Trophoblast cell (in vitro differentiated cells and primary cell): ENCODE data around the gene NCKIPSD.

Experiments used
- DNase-seq, 2 donors: peaks; one replicate each; pipeline ENCODE4 v3.0.0-alpha.2; 2016
- H2AFZ ChIP-seq: 2 replicates; pipeline ENCODE4 v1.6.1; 2013; ENCODE audit warnings: low read length, moderate library complexity, mild to moderate bottlenecking; ENCODE audit not compliant: insufficient read depth, poor library complexity
- H2AK5ac ChIP-seq: 2 replicates; pipeline ENCODE4 v1.6.1; 2013; ENCODE audit warnings: mild to moderate bottlenecking, low read length
- H2BK120ac ChIP-seq: 2 replicates; pipeline ENCODE4 v1.6.1; 2013; ENCODE audit warnings: low read length, mild to moderate bottlenecking, moderate library complexity; ENCODE audit not compliant: insufficient read depth, poor library complexity
- H2BK12ac ChIP-seq: 2 replicates; pipeline ENCODE4 v1.6.1; 2013; ENCODE audit warnings: mild to moderate bottlenecking, low read length, moderate library complexity
- H2BK5ac ChIP-seq: 2 replicates; pipeline ENCODE4 v1.6.1; 2013; ENCODE audit warnings: low read length, low read depth, moderate library complexity, mild to moderate bottlenecking; ENCODE audit not compliant: poor library complexity
- H3K14ac ChIP-seq: 2 replicates; pipeline ENCODE4 v1.6.1; 2013; ENCODE audit warnings: mild to moderate bottlenecking, low read length
- H3K18ac ChIP-seq: 2 replicates; pipeline ENCODE4 v1.6.1; 2013; ENCODE audit warnings: mild to moderate bottlenecking, low read length
- H3K23ac ChIP-seq: 2 replicates; pipeline ENCODE4 v1.6.1; 2013; ENCODE audit warnings: low read length
- H3K27ac ChIP-seq: 2 replicates; pipeline ENCODE4 v1.5.1; 2013; ENCODE audit warnings: low read depth, mild to moderate bottlenecking, inconsistent platforms, low read length, moderate library complexity
- H3K27me3 ChIP-seq: 2 replicates; pipeline ENCODE4 v1.6.1; 2013; ENCODE audit warnings: inconsistent platforms, mild to moderate bottlenecking, low read length, moderate library complexity; ENCODE audit not compliant: insufficient read depth
- H3K36me3 ChIP-seq, 2 experiments: 1 replicate in 1 of 2; 2 replicates in 1 of 2; pipeline ENCODE4 v1.6.1; 2013; ENCODE audit warnings: low read length in 2 of 2, mild to moderate bottlenecking in 2 of 2, moderate library complexity in 1 of 2; ENCODE audit not compliant: insufficient read depth in 2 of 2, control insufficient read depth in 1 of 2
- H3K4ac ChIP-seq: 2 replicates; pipeline ENCODE4 v1.6.1; 2013; ENCODE audit warnings: low read depth, mild to moderate bottlenecking, low read length, moderate library complexity
- H3K4me1 ChIP-seq, 2 experiments: 1 replicate in 1 of 2; 2 replicates in 1 of 2; pipeline ENCODE4 v1.6.1; 2013; ENCODE audit warnings: low read length in 2 of 2, mild to moderate bottlenecking in 2 of 2, moderate library complexity in 1 of 2; ENCODE audit not compliant: insufficient read depth in 2 of 2, control insufficient read depth in 1 of 2
- H3K4me2 ChIP-seq: 2 replicates; pipeline ENCODE4 v1.6.1; 2013; ENCODE audit warnings: inconsistent platforms, mild to moderate bottlenecking, low read length, moderate library complexity
- H3K4me3 ChIP-seq: 2 replicates; pipeline ENCODE4 v1.5.1; 2013; ENCODE audit warnings: mild to moderate bottlenecking, low read depth, low read length, inconsistent platforms
- H3K79me1 ChIP-seq: one replicate; pipeline ENCODE4 v1.6.1; 2013; ENCODE audit warnings: low read length
- H3K79me2 ChIP-seq: 2 replicates; pipeline ENCODE4 v1.6.1; 2013; ENCODE audit warnings: low read length, mild to moderate bottlenecking; ENCODE audit not compliant: control insufficient read depth, insufficient read depth, poor library complexity
- H3K9ac ChIP-seq: 2 replicates; pipeline ENCODE4 v1.6.1; 2013; ENCODE audit warnings: mild to moderate bottlenecking, low read length
- H3K9me3 ChIP-seq: 2 replicates; pipeline ENCODE4 v1.6.1; 2013; ENCODE audit warnings: low read depth, mild to moderate bottlenecking, control low read depth, inconsistent platforms, low read length; ENCODE audit not compliant: insufficient read depth
- H4K12ac ChIP-seq: 2 replicates; pipeline ENCODE4 v1.6.1; 2013; ENCODE audit warnings: low read depth, mild to moderate bottlenecking, low read length, moderate library complexity
- H4K8ac ChIP-seq: 2 replicates; pipeline ENCODE4 v1.6.1; 2013; ENCODE audit warnings: low read depth, mild to moderate bottlenecking, low read length, moderate library complexity
- H4K91ac ChIP-seq: one replicate; pipeline ENCODE4 v1.6.1; 2013; ENCODE audit warnings: low read depth, mild to moderate bottlenecking, low read length, moderate library complexity
- WGBS: extraction: QIAGEN DNeasy Blood & Tissue Kit; methylation state at CpG from one replicate; pipeline ENCODE4 v1.1.7; 2013; ENCODE audit warnings: missing lambda C conversion rate; ENCODE audit not compliant: insufficient read length, insufficient coverage; ENCODE audit errors: extremely low coverage; 5-methylcytosine and 5-hydroxymethylcytosine counted together

NCKIPSD gene

GRCh38 chr3:48678056-48678455, 7.7 kb downstream of the NCKIPSD start:
- Histone ChIP-seq H3K18ac (no peak overlapping the region), H3K79me2 (no peaks in the 10 kb centered on the region), H3K4me2 (no peak overlapping the region), H3K9ac (no peak overlapping the region), H4K8ac (no peak overlapping the region), H3K4me1 (no peaks in the 10 kb centered on the region), H3K79me1 (no peaks in the 10 kb centered on the region), H3K23ac (no peak overlapping the region), H3K4me3 (no peak overlapping the region), H2BK12ac (no peak overlapping the region), H2BK5ac (no peak overlapping the region), H3K36me3 (peaks cover 69 to 80% of the 10 kb centered on the region in 2 experiments), H2AK5ac (no peak overlapping the region), H2AFZ (no peak overlapping the region), H3K27ac (no peak overlapping the region), H2BK120ac (no peak overlapping the region), H3K4ac (no peak overlapping the region), H3K27me3 (no peaks in the 10 kb centered on the region), H4K12ac (no peak overlapping the region), H4K91ac (no peak overlapping the region), H3K9me3 (no peaks in the 10 kb centered on the region), H3K14ac (no peak overlapping the region)
- WGBS: no CpG with 5 or more reads among the region's 4 CpGs
- DNase-seq: no peak

GRCh38 chr3:48674505-48674904, 11.2 kb downstream of the NCKIPSD start:
- Histone ChIP-seq H3K79me2 (no peaks in the 10 kb centered on the region), H4K12ac (no peak overlapping the region), H3K23ac (no peak overlapping the region), H3K9ac (no peak overlapping the region), H4K91ac (no peak overlapping the region), H2AK5ac (no peak overlapping the region), H2BK12ac (no peak overlapping the region), H3K36me3 (peaks cover 43 to 55% of the 10 kb centered on the region in 2 experiments), H4K8ac (no peak overlapping the region), H3K79me1 (no peaks in the 10 kb centered on the region), H3K9me3 (no peaks in the 10 kb centered on the region), H3K4me1 (no peaks in the 10 kb centered on the region), H3K18ac (no peak overlapping the region), H3K4ac (no peak overlapping the region), H3K27me3 (no peaks in the 10 kb centered on the region), H2BK5ac (no peak overlapping the region), H3K27ac (no peak overlapping the region), H3K4me2 (no peak overlapping the region), H3K14ac (no peak overlapping the region), H3K4me3 (no peak overlapping the region), H2AFZ (no peak overlapping the region), H2BK120ac (no peak overlapping the region)
- no peak for DNase-seq
- no CpG with 5 or more reads among the region's 9 CpGs for WGBS

GRCh38 chr3:48672522-48672921, 13.2 kb downstream of the NCKIPSD start:
- no peak overlapping the region for H4K91ac ChIP-seq
- no peak overlapping the region for H3K14ac ChIP-seq
- H2BK12ac ChIP-seq: no peak overlapping the region
- H2BK120ac ChIP-seq: no peak overlapping the region
- no peaks in the 10 kb centered on the region for H3K79me1 ChIP-seq
- no peak overlapping the region for H4K12ac ChIP-seq
- no peak overlapping the region for H3K9ac ChIP-seq
- WGBS: no CpG with 5 or more reads among the region's 1 CpG
- H3K23ac ChIP-seq: no peak overlapping the region
- no peak overlapping the region for H3K4me2 ChIP-seq
- H2AK5ac ChIP-seq: no peak overlapping the region
- no peak overlapping the region for H2AFZ ChIP-seq
- H3K18ac ChIP-seq: no peak overlapping the region
- DNase-seq: no peak
- no peaks in the 10 kb centered on the region for H3K4me1 ChIP-seq
- no peak overlapping the region for H4K8ac ChIP-seq
- H3K4ac ChIP-seq: no peak overlapping the region
- H3K79me2 ChIP-seq: no peaks in the 10 kb centered on the region
- no peak overlapping the region for H3K4me3 ChIP-seq
- no peak overlapping the region for H3K27ac ChIP-seq
- no peak overlapping the region for H2BK5ac ChIP-seq
- no peaks in the 10 kb centered on the region for H3K9me3 ChIP-seq
- H3K36me3 ChIP-seq: peaks cover 27 to 37% of the 10 kb centered on the region in 2 experiments
- H3K27me3 ChIP-seq: no peaks in the 10 kb centered on the region

- WGBS: no CpG with 5 or more reads among the region's 4 CpGs
- Histone ChIP-seq H4K91ac (no peak overlapping the region), H3K79me2 (no peaks in the 10 kb centered on the region), H4K8ac (no peak overlapping the region), H3K23ac (no peak overlapping the region), H3K36me3 (no peaks in the 10 kb centered on the region), H3K4ac (no peak overlapping the region), H3K9me3 (peaks cover 14% of the 10 kb centered on the region), H3K27ac (no peak overlapping the region), H2BK120ac (no peak overlapping the region), H3K9ac (no peak overlapping the region), H3K4me2 (no peak overlapping the region), H3K4me1 (peaks cover 10 to 14% of the 10 kb centered on the region in 2 experiments), H2AFZ (no peak overlapping the region), H3K27me3 (no peaks in the 10 kb centered on the region), H4K12ac (no peak overlapping the region), H2AK5ac (no peak overlapping the region), H3K14ac (no peak overlapping the region), H3K79me1 (peaks cover 9% of the 10 kb centered on the region), H3K18ac (no peak overlapping the region), H2BK5ac (no peak overlapping the region), H3K4me3 (no peak overlapping the region), H2BK12ac (no peak overlapping the region)
- no peak for DNase-seq
Measured at GRCh38 chr3:48664929-48665328, 20.8 kb downstream of the NCKIPSD start.
